Measurements from ENCODE around the gene SPATA9. TPM values are rescaled to one million over a fixed set of nuclear protein-coding genes. Genes with fewer than 3 reads are reported as not detected.
A peak's percentile ranks its signal among the peaks of the same experiment; 100 is the strongest.

Gene SPATA9
- total RNA-seq, 1 donor from 2014 or later, result not detected

GRCh38 chr5:95673081-95673480 lies 9.7 kb downstream of the SPATA9 start:
- no peak for DNase-seq (ENCODE audit: low spot score in 2 of 2)
- H3K27me3 ChIP-seq, result no peaks in the 10 kb centered on the region
- no peak overlapping the region for H3K27ac ChIP-seq
- no peaks in the 10 kb centered on the region for H3K4me1 ChIP-seq
- no peak overlapping the region for H3K4me3 ChIP-seq
- intact Hi-C loops (cut with DNase I), result no loop called here
- H3K9me3 ChIP-seq, result no peaks in the 10 kb centered on the region
- TF ChIP-seq, protein P1, sequence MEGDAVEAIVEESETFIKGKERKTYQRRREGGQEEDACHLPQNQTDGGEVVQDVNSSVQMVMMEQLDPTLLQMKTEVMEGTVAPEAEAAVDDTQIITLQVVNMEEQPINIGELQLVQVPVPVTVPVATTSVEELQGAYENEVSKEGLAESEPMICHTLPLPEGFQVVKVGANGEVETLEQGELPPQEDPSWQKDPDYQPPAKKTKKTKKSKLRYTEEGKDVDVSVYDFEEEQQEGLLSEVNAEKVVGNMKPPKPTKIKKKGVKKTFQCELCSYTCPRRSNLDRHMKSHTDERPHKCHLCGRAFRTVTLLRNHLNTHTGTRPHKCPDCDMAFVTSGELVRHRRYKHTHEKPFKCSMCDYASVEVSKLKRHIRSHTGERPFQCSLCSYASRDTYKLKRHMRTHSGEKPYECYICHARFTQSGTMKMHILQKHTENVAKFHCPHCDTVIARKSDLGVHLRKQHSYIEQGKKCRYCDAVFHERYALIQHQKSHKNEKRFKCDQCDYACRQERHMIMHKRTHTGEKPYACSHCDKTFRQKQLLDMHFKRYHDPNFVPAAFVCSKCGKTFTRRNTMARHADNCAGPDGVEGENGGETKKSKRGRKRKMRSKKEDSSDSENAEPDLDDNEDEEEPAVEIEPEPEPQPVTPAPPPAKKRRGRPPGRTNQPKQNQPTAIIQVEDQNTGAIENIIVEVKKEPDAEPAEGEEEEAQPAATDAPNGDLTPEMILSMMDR (IDR thresholded peaks at IDR 0.05), result no peak
- no peaks in the 10 kb centered on the region for H3K36me3 ChIP-seq

DNA sequence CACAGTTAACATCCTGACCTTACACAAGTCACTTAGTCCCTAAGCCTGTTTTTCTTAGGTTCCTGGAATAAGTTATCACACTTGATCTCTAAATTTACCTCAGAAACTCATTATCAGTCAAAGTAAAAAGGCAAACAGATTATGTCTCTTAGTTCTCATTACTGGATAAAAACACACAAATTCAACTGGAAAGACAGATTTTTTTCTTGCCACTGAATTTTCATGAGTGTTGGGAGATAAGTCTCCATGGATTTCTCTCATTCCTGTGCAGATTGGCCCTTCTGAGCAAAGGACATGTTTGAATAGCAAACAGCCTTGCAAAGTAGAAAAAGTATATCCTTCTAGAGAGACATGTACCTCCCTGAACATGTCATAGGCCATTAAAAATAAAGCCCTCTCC lies 10.2 kb downstream of the SPATA9 start:
- H3K36me3 ChIP-seq, result no peaks in the 10 kb centered on the region
- H3K9me3 ChIP-seq, result no peaks in the 10 kb centered on the region
- H3K4me3 ChIP-seq, result no peak overlapping the region
- H3K27me3 ChIP-seq, result no peaks in the 10 kb centered on the region
- H3K4me1 ChIP-seq, result no peaks in the 10 kb centered on the region
- DNase-seq (ENCODE audit: low spot score in 2 of 2), result no peak
- TF ChIP-seq, protein P1 (IDR thresholded peaks at IDR 0.05), result no peak
- no peak overlapping the region for H3K27ac ChIP-seq
- intact Hi-C loops (cut with DNase I), result no loop called here

DNA sequence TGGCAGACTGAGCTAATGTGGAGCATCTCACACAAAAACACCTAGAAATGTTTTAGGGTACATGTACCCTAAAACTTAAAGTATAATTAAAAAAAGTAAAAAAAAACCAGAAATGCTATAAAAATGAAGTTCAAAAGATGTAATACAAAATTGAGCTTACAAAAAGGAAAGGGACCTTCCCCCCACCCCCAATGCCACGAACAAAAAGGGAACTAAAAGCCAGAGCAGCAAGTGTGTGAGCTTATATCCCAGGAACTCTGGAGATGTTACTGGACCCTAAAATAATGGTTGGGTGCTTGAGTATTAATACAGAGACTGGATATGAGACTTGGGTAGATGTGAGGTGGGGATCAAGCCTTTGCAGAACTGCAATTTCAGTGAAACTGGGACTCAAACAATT lies 11.0 kb downstream of the SPATA9 start:
- H3K27me3 ChIP-seq, result no peaks in the 10 kb centered on the region
- H3K36me3 ChIP-seq, result no peaks in the 10 kb centered on the region
- DNase-seq (ENCODE audit: low spot score in 2 of 2), result no peak
- H3K9me3 ChIP-seq, result no peaks in the 10 kb centered on the region
- H3K4me1 ChIP-seq, result no peaks in the 10 kb centered on the region
- intact Hi-C loops (cut with DNase I), result no loop called here
- TF ChIP-seq, protein P1 (IDR thresholded peaks at IDR 0.05), result no peak
- H3K4me3 ChIP-seq, result no peak overlapping the region
- H3K27ac ChIP-seq, result no peak overlapping the region

DNA sequence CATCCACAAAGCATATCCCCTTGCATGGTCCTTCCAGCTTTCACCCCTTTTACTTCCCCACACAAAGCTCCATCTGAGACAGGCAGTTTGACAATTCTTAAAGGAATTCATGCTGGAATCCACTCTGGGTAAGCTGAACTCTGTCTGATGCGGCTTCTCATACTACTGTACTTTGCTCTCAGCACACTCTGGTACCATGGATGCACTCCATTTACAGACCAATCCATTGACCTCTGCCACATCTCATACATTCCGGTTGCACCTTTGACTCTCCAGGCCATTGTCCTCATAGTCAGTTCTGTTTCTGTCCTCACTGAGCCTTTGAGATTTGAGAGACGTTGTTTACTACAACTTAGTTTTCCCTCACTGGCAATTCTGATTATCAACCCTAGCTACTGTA lies 12.2 kb downstream of the SPATA9 start:
- H3K4me1 ChIP-seq, result no peaks in the 10 kb centered on the region
- H3K36me3 ChIP-seq, result no peaks in the 10 kb centered on the region
- intact Hi-C loops (cut with DNase I), result no loop called here
- H3K4me3 ChIP-seq, result no peak overlapping the region
- H3K27ac ChIP-seq, result no peak overlapping the region
- H3K9me3 ChIP-seq, result no peaks in the 10 kb centered on the region
- no peaks in the 10 kb centered on the region for H3K27me3 ChIP-seq
- TF ChIP-seq, protein P1 (IDR thresholded peaks at IDR 0.05), result no peak
- no peak for DNase-seq (ENCODE audit: low spot score in 2 of 2)

- H3K27ac ChIP-seq, result no peak overlapping the region
- no peak overlapping the region for H3K4me3 ChIP-seq
- DNase-seq (ENCODE audit: low spot score in 2 of 2), result no peak
- no peaks in the 10 kb centered on the region for H3K4me1 ChIP-seq
- H3K27me3 ChIP-seq, result no peaks in the 10 kb centered on the region
- no peaks in the 10 kb centered on the region for H3K9me3 ChIP-seq
- intact Hi-C loops (cut with DNase I), result no loop called here
- H3K36me3 ChIP-seq, result no peaks in the 10 kb centered on the region
- TF ChIP-seq, protein P1 (IDR thresholded peaks at IDR 0.05), result no peak
Observed at GRCh38 chr5:95669985-95670384, 12.8 kb downstream of the SPATA9 start.

GRCh38 chr5:95669540-95669939 lies 13.3 kb downstream of the SPATA9 start:
- no peak overlapping the region for H3K4me3 ChIP-seq
- no peaks in the 10 kb centered on the region for H3K9me3 ChIP-seq
- intact Hi-C loops (cut with DNase I), result no loop called here
- TF ChIP-seq, protein P1 (IDR thresholded peaks at IDR 0.05), result no peak
- no peak overlapping the region for H3K27ac ChIP-seq
- peak in 1 of 2 donors; percentile 68 for DNase-seq (ENCODE audit: low spot score in 2 of 2)
- no peaks in the 10 kb centered on the region for H3K36me3 ChIP-seq
- H3K27me3 ChIP-seq, result no peaks in the 10 kb centered on the region
- H3K4me1 ChIP-seq, result no peaks in the 10 kb centered on the region
